Gastrocnemius medialis (tissue), 4 donors: ENCODE data around the gene RORB. TPM values are rescaled to one million over a fixed set of nuclear protein-coding genes. Genes with fewer than 3 reads are reported as not detected.

Experiments
- ATAC-seq, 2 donors: fragments of 150-250 bp; one replicate each; pipeline ENCODE4 v1.9.1; 2016
- DNase-seq, 2 donors: peaks; one replicate each; pipeline ENCODE4 v3.0.0-alpha.2; 2019
- H3K27ac ChIP-seq, 4 donors: fragments of 200-600 bp; sonication (generic); 1 replicate in 1 of 4; 2 replicates in 3 of 4; pipeline ENCODE4 v1.5.1; 2016 to 2018; ENCODE audit warnings: mild to moderate bottlenecking in 2 of 4, moderate library complexity in 1 of 4
- H3K27me3 ChIP-seq, 3 donors: fragments of 200-600 bp; sonication (generic) in 2 of 3; 1 replicate in 1 of 3; 2 replicates in 2 of 3; pipeline versions ENCODE4 v1.5.1 to v1.6.0; 2016 to 2019; ENCODE audit warnings: mild to moderate bottlenecking in 1 of 3, moderate library complexity in 1 of 3
- H3K36me3 ChIP-seq, 2 donors: fragments of 200-600 bp; sonication (generic) in 1 of 2; one replicate each; pipeline ENCODE4 v1.5.1; 2017 to 2018
- H3K4me1 ChIP-seq, 2 donors: fragments of 200-600 bp; sonication (generic) in 1 of 2; one replicate each; pipeline ENCODE4 v1.5.1; 2016 to 2017; ENCODE audit warnings: mild to moderate bottlenecking in 2 of 2
- H3K4me3 ChIP-seq, 4 donors: fragments of 200-600 bp; sonication (generic) in 3 of 4; 1 replicate in 1 of 4; 2 replicates in 3 of 4; pipeline ENCODE4 v1.5.1; 2016 to 2019; ENCODE audit warnings: mild to moderate bottlenecking in 2 of 4
- H3K9me3 ChIP-seq, 3 donors: fragments of 200-600 bp; sonication (generic) in 2 of 3; 1 replicate in 1 of 3; 2 replicates in 2 of 3; pipeline ENCODE4 v1.5.1; 2016 to 2019
- CTCF ChIP-seq, 5 experiments: fragments of 450-650 bp in 3 of 5; fragments of 200-600 bp in 2 of 5; sonication (generic) in 2 of 5; IDR thresholded peaks in 4 of 5; conservative IDR thresholded peaks in 1 of 5; 1 replicate in 4 of 5; 2 replicates in 1 of 5; pipeline ENCODE4 v1.5.1; 2016 to 2019; ENCODE audit warnings: antibody characterized with exemption in 5 of 5, mild to moderate bottlenecking in 3 of 5, moderate library complexity in 3 of 5
- POLR2A ChIP-seq, 2 donors: fragments of 450-650 bp; IDR thresholded peaks; one replicate each; pipeline ENCODE4 v1.6.1; 2017; ENCODE audit warnings: antibody characterized with exemption in 2 of 2, mild to moderate bottlenecking in 2 of 2, moderate library complexity in 2 of 2
- in situ Hi-C, 4 donors: fragments of 200-750 bp; cut with MboI; loops; one replicate each; pipeline versions ENCODE4 v1.15.0 to v1.8.0; 2017; ENCODE audit warnings: low sequenced_read_pairs in 4 of 4
- intact Hi-C: fragments of 100-400 bp; cut with DNase I; formaldehyde crosslinking; loops from one replicate; pipeline ENCODE4 v1.15.1; 2023; ENCODE audit warnings: low total_unique reads
- total RNA-seq, 4 donors: library from RNA; depleted of rRNA; stranded (reverse); fragments of >200 nt; gene quantifications; one replicate each; pipeline versions ENCODE4 v1.1.0 to v1.2.3, GENCODE V29; 2016

RORB gene
- total RNA-seq, 4 donors from 2014 or later: 0.10 TPM; not detected in 3

GRCh38 chr9:74493512-74493911, 3.6 kb upstream of the RORB start:
- in situ Hi-C loops: no loop called here
- no peak for TF ChIP-seq CTCF (IDR thresholded peaks at IDR 0.05 in 4 of 5, conservative IDR thresholded peaks at IDR 0.05 in 1 of 5)
- no peak for TF ChIP-seq POLR2A (IDR thresholded peaks at IDR 0.05)
- H3K4me3 ChIP-seq: no peak overlapping the region
- no peak for DNase-seq
- no peak for ATAC-seq
- H3K36me3 ChIP-seq: no peaks in the 10 kb centered on the region
- H3K9me3 ChIP-seq: no peaks in the 10 kb centered on the region
- H3K4me1 ChIP-seq: peaks cover 0 to 16% of the 10 kb centered on the region in 2 donors
- H3K27me3 ChIP-seq: peaks cover 1 to 5% (median 3%) of the 10 kb centered on the region in 3 donors
- intact Hi-C loops: no loop called here
- no peak overlapping the region for H3K27ac ChIP-seq

- intact Hi-C loops: no loop called here
- in situ Hi-C loops: no loop called here
- Histone ChIP-seq H3K9me3 (no peaks in the 10 kb centered on the region), H3K27ac (no peak overlapping the region), H3K36me3 (no peaks in the 10 kb centered on the region), H3K27me3 (peaks cover 11 to 12% (median 12%) of the 10 kb centered on the region in 3 donors), H3K4me1 (peaks cover 7 to 25% of the 10 kb centered on the region in 2 donors), H3K4me3 (no peak overlapping the region)
- DNase-seq (no peak), ATAC-seq (no peak)
- no peak for TF ChIP-seq POLR2A (IDR thresholded peaks at IDR 0.05)
- no peak for TF ChIP-seq CTCF (IDR thresholded peaks at IDR 0.05 in 4 of 5, conservative IDR thresholded peaks at IDR 0.05 in 1 of 5)
Observed at GRCh38 chr9:74494490-74494889, 2.6 kb upstream of the RORB start.

- DNase-seq (no peak), ATAC-seq (no peak)
- in situ Hi-C loops (no loop called here), intact Hi-C loops (no loop called here)
- Histone ChIP-seq H3K9me3 (no peaks in the 10 kb centered on the region), H3K4me1 (peaks cover 7 to 33% of the 10 kb centered on the region in 2 donors), H3K27ac (no peak overlapping the region), H3K36me3 (no peaks in the 10 kb centered on the region), H3K27me3 (peaks cover 21% of the 10 kb centered on the region in 3 donors), H3K4me3 (peak overlapping the region; percentile 64 to 84 (median 64))
- TF ChIP-seq CTCF (IDR thresholded peaks at IDR 0.05 in 4 of 5, conservative IDR thresholded peaks at IDR 0.05 in 1 of 5): no peak
Observed at GRCh38 chr9:74496406-74496805, 729 bp upstream of the RORB start.

- DNase-seq (no peak), ATAC-seq (no peak)
- intact Hi-C loops: no loop called here
- Histone ChIP-seq H3K9me3 (no peaks in the 10 kb centered on the region), H3K27me3 (peaks cover 21 to 22% (median 21%) of the 10 kb centered on the region in 3 donors), H3K4me3 (peak overlapping the region; percentile 64 to 84 (median 64)), H3K27ac (no peak overlapping the region), H3K4me1 (peaks cover 7 to 33% of the 10 kb centered on the region in 2 donors), H3K36me3 (no peaks in the 10 kb centered on the region)
- no peak for TF ChIP-seq POLR2A (IDR thresholded peaks at IDR 0.05)
- TF ChIP-seq CTCF (IDR thresholded peaks at IDR 0.05 in 4 of 5, conservative IDR thresholded peaks at IDR 0.05 in 1 of 5): no peak
- in situ Hi-C loops: no loop called here
Observed at GRCh38 chr9:74497748-74498620, 849 bp downstream of the RORB start.
